Middle frontal gyrus (tissue), 1 donor: ENCODE measurements around the gene S100PBP.
A peak's percentile ranks its signal among the peaks of the same experiment; 100 is the strongest.

Source experiments
- DNase-seq: peaks from one replicate; pipeline ENCODE4 v3.0.0-alpha.2; 2015; ENCODE audit warnings: low spot score; ENCODE audit errors: extremely low spot score

The S100PBP gene

GRCh38 chr1:32817159-32817814 is at the start of gene S100PBP, which contains the start of gene YARS1:
Gene S100PBP, plus strand, starts transcription at chr1:32817653. Its CDS starts 8,447 bp downstream, at chr1:32826100.
Gene YARS1, minus strand, starts transcription at chr1:32817358. Its CDS starts 114 bp downstream, at chr1:32817244.
- peak; percentile 95 for DNase-seq

- DNase-seq = no peak
These were observed 49.2 kb upstream of the S100PBP start for GRCh38 chr1:32768110-32768850.

GRCh38 chr1:32769524-32770220 is 47.8 kb upstream of the S100PBP start:
- no peak for DNase-seq

GRCh38 chr1:32770221-32770731 is 47.2 kb upstream of the S100PBP start:
- no peak for DNase-seq

GRCh38 chr1:32770741-32771548 is 46.5 kb upstream of the S100PBP start:
- DNase-seq = no peak

- DNase-seq = no peak
These were observed 45.7 kb upstream of the S100PBP start for GRCh38 chr1:32771561-32772280.

- DNase-seq = no peak
These were observed 45.0 kb upstream of the S100PBP start for GRCh38 chr1:32772281-32773017.

- DNase-seq = peak; percentile 48
These were observed 44.3 kb upstream of the S100PBP start for GRCh38 chr1:32773018-32773763.

- DNase-seq = no peak
These were observed 43.5 kb upstream of the S100PBP start for GRCh38 chr1:32773764-32774463.

- DNase-seq = no peak
These were observed 43.0 kb upstream of the S100PBP start for GRCh38 chr1:32774464-32774808.

GRCh38 chr1:32774950-32775634 is 42.4 kb upstream of the S100PBP start:
- DNase-seq = no peak

- DNase-seq = no peak
These were observed 41.7 kb upstream of the S100PBP start for GRCh38 chr1:32775640-32776337.

- DNase-seq = no peak
These were observed 38.2 kb upstream of the S100PBP start for GRCh38 chr1:32779242-32779641.

GRCh38 chr1:32780005-32780404 is 37.4 kb upstream of the S100PBP start:
- DNase-seq = no peak

GRCh38 chr1:32780628-32781234 is 36.7 kb upstream of the S100PBP start:
- no peak for DNase-seq

- no peak for DNase-seq
These were observed 35.4 kb upstream of the S100PBP start for GRCh38 chr1:32782086-32782485.

GRCh38 chr1:32783851-32784250 is 33.6 kb upstream of the S100PBP start:
- DNase-seq = no peak
